HG02798 (cell line): ENCODE data around the gene TRO.

Experiments
- ATAC-seq: cut with Tn5 transposase; IDR thresholded peaks from one replicate; pipeline ENCODE4 v1.9.1; 2021; ENCODE audit warnings: mild to moderate bottlenecking; ENCODE audit not compliant: unreplicated experiment, poor library complexity

Gene TRO

GRCh38 chrX:54945224-54945623 is 24.6 kb downstream of the TRO start:
- ATAC-seq: no peak

- no peak for ATAC-seq
Observed at GRCh38 chrX:54950730-54951375, 30.2 kb downstream of the TRO start.

- no peak for ATAC-seq
Observed at GRCh38 chrX:54961750-54962149, 41.1 kb downstream of the TRO start.

GRCh38 chrX:54964766-54965497 is 44.3 kb downstream of the TRO start:
- no peak for ATAC-seq

GRCh38 chrX:54977387-54977786 is 56.8 kb downstream of the TRO start:
- no peak for ATAC-seq

- no peak for ATAC-seq
Observed at GRCh38 chrX:54978448-54978847, 57.8 kb downstream of the TRO start.

- no peak for ATAC-seq
Observed at GRCh38 chrX:54979432-54979831, 58.8 kb downstream of the TRO start.

- ATAC-seq: no peak
Observed at GRCh38 chrX:54980334-54980733, 59.7 kb downstream of the TRO start.
